AG04450 (cell line): ENCODE data around the gene CNGB1. TPM values are rescaled to one million over a fixed set of nuclear protein-coding genes. Genes with fewer than 3 reads are reported as not detected.
"Not testable (repeated sequence)": the region's sequence is repeated elsewhere in the genome, so short reads cannot be mapped to it uniquely, and the experiment has no call there.

ENCODE experiments used
- CTCF ChIA-PET: fragments of 300-600, 350-600 bp; formaldehyde crosslinking; extraction: SDS; loops from one replicate; lab custom pipeline; 2022; ENCODE audit warnings: antibody characterized with exemption, inconsistent platforms; lab: Charles Lee
- POLR2A ChIA-PET: fragments of 350-600 bp; formaldehyde crosslinking; extraction: SDS; loops from one replicate; lab custom pipeline; 2021; ENCODE audit warnings: antibody characterized with exemption, inconsistent platforms; lab: Yijun Ruan, JAX
- DNase-seq: peaks from one replicate; pipeline ENCODE4 v3.0.0-alpha.2; 2011; ENCODE audit warnings: low read depth, low spot score
- H3K27ac ChIP-seq: one replicate; pipeline ENCODE4 v1.5.1; 2012; ENCODE audit warnings: low read depth, low read length, control low read depth
- H3K27me3 ChIP-seq: one replicate; pipeline ENCODE4 v1.6.0; 2012; ENCODE audit warnings: low read length; ENCODE audit not compliant: control insufficient read depth, insufficient read depth
- H3K4me3 ChIP-seq: 2 replicates; pipeline ENCODE4 v1.5.1; 2011; ENCODE audit warnings: mild to moderate bottlenecking, low read depth, low read length, control low read depth
- H3K9me3 ChIP-seq: 2 replicates; pipeline ENCODE4 v1.5.1; 2012; ENCODE audit warnings: low read length; ENCODE audit not compliant: control insufficient read depth, insufficient read depth
- polyA plus RNA-seq: library from polyadenylated mRNA; depleted of rRNA; stranded (reverse); fragments of >200 nt; gene quantifications from 2 replicates; pipeline ENCODE4 v1.2.3, GENCODE V29; 2011
- TF ChIP-seq, protein P1 (sequence below): IDR thresholded peaks from 2 replicates; pipeline ENCODE4 v1.5.1; 2011; ENCODE audit warnings: low read depth, low read length, control low read depth, inconsistent platforms

CNGB1 gene
- polyA plus RNA-seq, 1 experiment: not detected

DNA sequence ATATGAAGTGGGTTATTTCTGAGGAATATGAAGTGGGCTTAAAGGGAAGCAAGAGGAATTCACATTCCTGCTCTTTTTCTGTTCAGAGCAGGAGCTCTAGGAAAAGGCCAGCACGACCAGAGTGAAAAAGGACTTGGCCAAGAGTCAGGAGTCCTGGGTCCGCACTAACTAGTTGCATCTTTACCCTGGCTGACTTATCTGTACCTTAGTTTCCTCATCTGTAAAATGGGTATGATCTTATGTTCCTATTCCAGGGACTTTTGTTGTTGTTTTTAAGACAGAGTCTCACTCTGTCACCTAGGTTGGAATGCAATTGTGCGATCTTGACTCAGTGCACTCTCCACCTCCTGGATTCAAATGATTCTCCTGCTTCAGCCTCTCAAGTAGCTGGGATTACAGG lies 52.5 kb downstream of the CNGB1 start:
- peaks cover 31% of the 10 kb centered on the region for H3K27me3 ChIP-seq
- no peak overlapping the region for H3K4me3 ChIP-seq
- TF ChIP-seq, protein P1, sequence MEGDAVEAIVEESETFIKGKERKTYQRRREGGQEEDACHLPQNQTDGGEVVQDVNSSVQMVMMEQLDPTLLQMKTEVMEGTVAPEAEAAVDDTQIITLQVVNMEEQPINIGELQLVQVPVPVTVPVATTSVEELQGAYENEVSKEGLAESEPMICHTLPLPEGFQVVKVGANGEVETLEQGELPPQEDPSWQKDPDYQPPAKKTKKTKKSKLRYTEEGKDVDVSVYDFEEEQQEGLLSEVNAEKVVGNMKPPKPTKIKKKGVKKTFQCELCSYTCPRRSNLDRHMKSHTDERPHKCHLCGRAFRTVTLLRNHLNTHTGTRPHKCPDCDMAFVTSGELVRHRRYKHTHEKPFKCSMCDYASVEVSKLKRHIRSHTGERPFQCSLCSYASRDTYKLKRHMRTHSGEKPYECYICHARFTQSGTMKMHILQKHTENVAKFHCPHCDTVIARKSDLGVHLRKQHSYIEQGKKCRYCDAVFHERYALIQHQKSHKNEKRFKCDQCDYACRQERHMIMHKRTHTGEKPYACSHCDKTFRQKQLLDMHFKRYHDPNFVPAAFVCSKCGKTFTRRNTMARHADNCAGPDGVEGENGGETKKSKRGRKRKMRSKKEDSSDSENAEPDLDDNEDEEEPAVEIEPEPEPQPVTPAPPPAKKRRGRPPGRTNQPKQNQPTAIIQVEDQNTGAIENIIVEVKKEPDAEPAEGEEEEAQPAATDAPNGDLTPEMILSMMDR: no peak

DNA sequence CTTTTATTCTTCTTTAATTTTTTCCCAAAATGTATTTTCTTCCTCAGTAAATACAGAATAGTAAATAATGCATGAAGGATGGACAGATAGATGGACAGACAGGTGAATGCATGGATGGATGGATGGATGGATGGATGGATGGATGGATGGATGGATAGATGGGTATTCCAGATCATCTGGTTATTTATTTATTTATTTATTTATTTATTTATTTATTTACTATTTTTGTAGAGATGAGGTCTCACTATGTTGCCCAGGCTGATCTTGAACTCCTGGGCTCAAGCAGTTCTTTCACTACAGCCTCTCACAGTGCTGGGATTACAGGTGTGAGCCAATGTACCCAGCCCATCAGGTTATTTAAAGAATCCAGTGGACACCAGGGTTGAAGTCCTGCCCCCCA lies 53.0 kb downstream of the CNGB1 start:
- DNase-seq, H3K4me3 ChIP-seq, H3K9me3 ChIP-seq, H3K27ac ChIP-seq, CTCF ChIA-PET, POLR2A ChIA-PET: not testable (repeated sequence)
- H3K27me3 ChIP-seq: peaks cover 31% of the 10 kb centered on the region

More for the DNA sequence above, 52.5 kb downstream of the CNGB1 start:
- CTCF ChIA-PET: no interaction called here
- H3K27ac ChIP-seq: no peak overlapping the region
- POLR2A ChIA-PET: no interaction called here
- no peak for DNase-seq
- no peaks in the 10 kb centered on the region for H3K9me3 ChIP-seq

DNA sequence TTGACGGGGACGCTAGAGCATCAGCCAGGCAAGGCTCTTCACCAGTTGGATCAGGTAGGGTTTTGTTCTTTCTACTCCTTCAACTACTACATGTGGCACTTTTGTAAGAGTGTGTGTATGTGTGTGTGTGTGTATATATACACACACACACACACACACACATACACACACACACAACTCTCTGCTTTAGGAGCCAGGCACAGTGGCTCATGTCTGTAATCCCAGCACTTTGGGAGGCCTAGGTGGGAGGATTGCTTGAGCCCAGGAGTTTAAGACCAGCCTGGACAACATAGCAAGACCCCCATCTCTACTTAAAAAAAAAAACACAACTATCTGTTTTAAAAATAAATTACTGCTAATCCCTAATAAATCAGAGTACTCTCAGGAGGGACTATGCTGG lies 53.4 kb downstream of the CNGB1 start:
- H3K27ac ChIP-seq, POLR2A ChIA-PET, H3K4me3 ChIP-seq, H3K9me3 ChIP-seq, CTCF ChIA-PET, DNase-seq: not testable (repeated sequence)
- peaks cover 31% of the 10 kb centered on the region for H3K27me3 ChIP-seq

DNA sequence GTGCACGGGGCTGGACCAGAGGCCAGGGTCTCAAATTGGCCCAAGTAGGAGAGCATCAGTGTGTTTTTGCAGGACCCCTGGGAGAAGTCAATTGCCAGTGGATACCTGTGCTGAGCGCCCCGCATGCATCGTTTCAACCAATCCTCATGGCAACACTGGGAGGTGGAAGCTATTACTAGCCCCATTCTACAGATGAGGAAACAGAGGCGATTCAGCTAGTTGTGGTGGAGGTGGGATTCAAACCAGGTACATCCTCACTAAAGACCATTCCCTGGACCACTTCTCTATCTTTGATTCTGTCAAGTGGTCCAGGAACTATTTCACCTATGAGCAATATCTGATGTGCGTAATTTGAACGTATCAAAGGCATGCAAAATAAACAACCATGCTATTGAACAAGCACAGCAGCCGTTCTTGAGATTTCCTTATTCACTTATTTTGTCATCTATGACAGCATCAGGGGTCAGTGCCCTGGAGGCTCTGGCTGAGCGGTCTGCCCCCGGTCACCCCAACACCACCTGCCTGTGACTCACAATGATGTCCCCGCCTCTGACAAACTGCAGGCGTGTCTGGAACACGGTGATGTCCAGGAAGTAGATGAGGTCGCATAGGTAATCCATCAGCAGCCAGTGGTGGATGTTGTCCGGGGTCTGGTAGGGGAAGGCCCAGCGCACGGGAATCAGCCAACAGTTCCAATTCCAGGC lies 54.0 kb downstream of the CNGB1 start:
- TF ChIP-seq, protein P1: no peak
- H3K27me3 ChIP-seq: peaks cover 34% of the 10 kb centered on the region
- POLR2A ChIA-PET: no interaction called here
- H3K4me3 ChIP-seq: no peak overlapping the region
- H3K27ac ChIP-seq: no peak overlapping the region
- no peaks in the 10 kb centered on the region for H3K9me3 ChIP-seq
- CTCF ChIA-PET: interaction anchor here (1.0 to 1.5 kb wide), 2 partner anchors 11 to 17 kb away, joined by 3 to 4 read pairs; no protein-coding TSS in a partner anchor
- DNase-seq: no peak

DNA sequence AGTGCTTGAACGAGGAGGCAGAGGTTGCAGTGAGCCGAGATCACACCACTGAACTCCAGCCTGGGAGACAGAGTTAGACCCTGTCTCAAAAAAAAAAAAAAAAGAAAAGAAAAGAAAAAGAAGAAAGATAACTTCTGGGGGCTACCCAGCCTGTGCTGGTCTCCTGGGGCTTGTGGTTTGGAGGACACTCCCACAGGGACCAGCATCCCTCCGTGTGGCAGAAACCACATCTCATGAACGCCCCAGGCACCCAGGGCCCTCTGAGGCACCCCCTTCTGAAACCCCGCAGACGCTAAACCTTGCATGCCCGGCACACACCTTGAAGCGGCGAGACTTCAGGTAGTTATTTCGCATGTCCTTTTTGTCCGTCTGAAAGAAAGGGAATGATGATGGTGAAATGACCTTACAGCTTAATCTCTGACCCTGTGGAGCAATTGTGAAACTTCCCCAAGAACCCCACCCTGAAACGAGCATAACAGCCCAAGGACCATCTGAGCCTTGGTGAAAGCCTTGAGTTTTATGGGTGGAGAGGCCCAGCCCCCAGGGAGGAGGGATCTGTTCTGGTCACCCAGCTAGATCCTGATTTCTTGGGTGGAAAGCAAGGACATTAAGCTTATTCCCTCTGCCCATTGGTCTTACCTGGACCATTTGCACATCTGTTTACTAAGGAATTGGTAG lies 55.0 kb downstream of the CNGB1 start:
- H3K27ac ChIP-seq: no peak overlapping the region
- TF ChIP-seq, protein P1: no peak
- no peaks in the 10 kb centered on the region for H3K9me3 ChIP-seq
- ChIA-PET POLR2A (no interaction called here), CTCF (interaction anchor here (0.7 to 1.5 kb wide), 4 partner anchors 9 to 269 kb away, joined by 3 to 4 read pairs (median 3); no protein-coding TSS in a partner anchor)
- DNase-seq: no peak
- peaks cover 29% of the 10 kb centered on the region for H3K27me3 ChIP-seq
- H3K4me3 ChIP-seq: no peak overlapping the region

DNA sequence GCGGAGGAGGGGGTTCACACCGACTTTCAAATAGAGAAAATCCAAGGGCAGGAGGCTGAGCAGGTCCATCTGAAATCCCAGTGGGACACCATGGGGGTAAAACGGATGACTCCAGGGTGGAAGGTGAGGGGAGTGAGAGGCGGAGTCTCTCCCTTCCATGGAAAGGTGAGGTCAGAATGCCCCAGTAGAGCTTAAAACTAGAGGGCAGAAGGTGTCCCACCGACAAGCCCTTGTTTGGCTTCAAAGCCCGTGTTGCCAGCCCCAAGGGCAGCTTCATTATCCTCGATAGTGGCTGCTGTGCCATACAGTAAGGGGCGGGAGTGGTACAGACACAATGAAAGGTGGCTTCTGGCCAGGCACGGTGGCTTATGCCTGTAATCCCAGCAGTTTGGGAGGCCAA lies 55.7 kb downstream of the CNGB1 start:
- Histone ChIP-seq H3K9me3 (no peaks in the 10 kb centered on the region), H3K27ac (no peak overlapping the region), H3K4me3 (no peak overlapping the region), H3K27me3 (peaks cover 27% of the 10 kb centered on the region)
- TF ChIP-seq, protein P1: no peak
- DNase-seq: no peak
- POLR2A ChIA-PET: no interaction called here
- CTCF ChIA-PET: interaction anchor here (1.2 kb wide), 1 partner anchor 8 kb away, joined by 3 read pairs; no protein-coding TSS in a partner anchor
